Type B pancreatic cell (in vitro differentiated cells): Measurements from ENCODE around the gene SIPA1. TPM values are rescaled to one million over a fixed set of nuclear protein-coding genes. Genes with fewer than 3 reads are reported as not detected.
"Not testable (repeated sequence)": the region's sequence is repeated elsewhere in the genome, so short reads cannot be mapped to it uniquely, and the experiment has no call there.

Experiments
- DNase-seq: peaks from one replicate; pipeline ENCODE4 v3.0.0; 2021; ENCODE audit warnings: mixed read lengths; ENCODE audit not compliant: unreplicated experiment; ENCODE audit errors: extremely low spot score
- H3K27ac Mint-ChIP-seq: 2 replicates; pipeline ENCODE4 v1.8.0; 2021; ENCODE audit warnings: mild to moderate bottlenecking, mixed read lengths
- H3K27me3 Mint-ChIP-seq: 2 replicates; pipeline ENCODE4 v1.8.0; 2021; ENCODE audit warnings: mixed read lengths
- H3K36me3 Mint-ChIP-seq: 2 replicates; pipeline ENCODE4 v1.8.0; 2021; ENCODE audit warnings: mixed read lengths
- H3K4me1 Mint-ChIP-seq: one replicate; pipeline ENCODE4 v1.8.0; 2021; ENCODE audit warnings: mixed read lengths; ENCODE audit not compliant: unreplicated experiment
- H3K4me3 Mint-ChIP-seq: 2 replicates; pipeline ENCODE4 v1.8.0; 2021; ENCODE audit warnings: mild to moderate bottlenecking, mixed read lengths
- H3K9me3 Mint-ChIP-seq: 2 replicates; pipeline ENCODE4 v1.8.0; 2021; ENCODE audit warnings: mixed read lengths
- CTCF ChIP-seq: fragments of 200-600 bp; sonication (generic); conservative IDR thresholded peaks from 2 replicates; pipeline ENCODE4 v1.5.0; 2021; ENCODE audit warnings: antibody characterized with exemption, mild to moderate bottlenecking
- total RNA-seq: library from RNA; stranded (reverse); gene quantifications from 2 replicates; pipeline ENCODE4 v1.2.1, GENCODE V29; 2021; ENCODE audit warnings: low replicate concordance

The SIPA1 gene
- total RNA-seq, 1 donor from 2014 or later = 26.8 TPM

- Mint-ChIP-seq H3K4me3 (peak overlapping the region; percentile 69), H3K27ac (no peak overlapping the region)
These were observed 1.5 kb upstream of the SIPA1 start for GRCh38 chr11:65636108-65637031.

GRCh38 chr11:65637032-65637557 lies 806 bp upstream of the SIPA1 start:
- no peaks in the 10 kb centered on the region for H3K36me3 Mint-ChIP-seq
- H3K4me1 Mint-ChIP-seq = peaks cover 4% of the 10 kb centered on the region
- DNase-seq = no peak
- H3K27me3 Mint-ChIP-seq = peaks cover 3% of the 10 kb centered on the region
- H3K9me3 Mint-ChIP-seq = no peaks in the 10 kb centered on the region
- H3K4me3 Mint-ChIP-seq = peak overlapping the region; percentile 87
- TF ChIP-seq CTCF = no peak
- H3K27ac Mint-ChIP-seq = peak overlapping the region; percentile 55

More at GRCh38 chr11:65636108-65637031, 1.5 kb upstream of the SIPA1 start:
- no peaks in the 10 kb centered on the region for H3K27me3 Mint-ChIP-seq
- no peaks in the 10 kb centered on the region for H3K36me3 Mint-ChIP-seq
- H3K4me1 Mint-ChIP-seq = peaks cover 4% of the 10 kb centered on the region
- no peaks in the 10 kb centered on the region for H3K9me3 Mint-ChIP-seq
- no peak for TF ChIP-seq CTCF
- DNase-seq = no peak

GRCh38 chr11:65639228-65639597 lies 1.3 kb downstream of the SIPA1 start:
- not testable (repeated sequence) for H3K36me3 Mint-ChIP-seq, H3K27ac Mint-ChIP-seq, H3K27me3 Mint-ChIP-seq, DNase-seq, H3K9me3 Mint-ChIP-seq
- H3K4me1 Mint-ChIP-seq = peaks cover 13% of the 10 kb centered on the region
- peak overlapping the region; percentile 87 for H3K4me3 Mint-ChIP-seq

- Mint-ChIP-seq H3K36me3 (no peaks in the 10 kb centered on the region), H3K9me3 (no peaks in the 10 kb centered on the region), H3K4me3 (peak overlapping the region; percentile 22), H3K27ac (no peak overlapping the region), H3K27me3 (peaks cover 3% of the 10 kb centered on the region), H3K4me1 (peaks cover 13% of the 10 kb centered on the region)
- no peak for TF ChIP-seq CTCF
- no peak for DNase-seq
These were observed 2.0 kb downstream of the SIPA1 start for GRCh38 chr11:65639623-65640482.

- no peak overlapping the region for H3K27ac Mint-ChIP-seq
- H3K4me3 Mint-ChIP-seq = no peak overlapping the region
- no peaks in the 10 kb centered on the region for H3K9me3 Mint-ChIP-seq
- no peak for TF ChIP-seq CTCF
- no peak for DNase-seq
- no peaks in the 10 kb centered on the region for H3K36me3 Mint-ChIP-seq
- H3K4me1 Mint-ChIP-seq = peaks cover 13% of the 10 kb centered on the region
- H3K27me3 Mint-ChIP-seq = peaks cover 3% of the 10 kb centered on the region
These were observed 2.8 kb downstream of the SIPA1 start for GRCh38 chr11:65640483-65641296.
